ENCODE measurements around the gene COL5A1.

COL5A1 gene

GRCh38 chr9:134863306-134863902, 221.8 kb downstream of the COL5A1 start:
- Histone ChIP-seq H3K4me1 (ENCODE audit: control insufficient read depth, insufficient read depth, low read length, unreplicated experiment) (peaks cover 2% of the 10 kb centered on the region), H3K27me3 (ENCODE audit: insufficient read depth, low read length) (no peaks in the 10 kb centered on the region; the same call in 1 of the 2 replicates), H2AFZ (ENCODE audit: low read length, unreplicated experiment) (no peak overlapping the region), H3K27ac (ENCODE audit: low read depth, low read length) (no peak overlapping the region), H3K79me2 (ENCODE audit: control insufficient read depth, insufficient read depth, low read length, unreplicated experiment) (no peaks in the 10 kb centered on the region), H3K36me3 (ENCODE audit: insufficient read depth, low read length) (no peaks in the 10 kb centered on the region; the same call in 1 of the 2 replicates), H3K4me3 (ENCODE audit: low read depth, low read length) (no peak overlapping the region)

GRCh38 chr9:134863941-134864820, 222.6 kb downstream of the COL5A1 start:
- H3K36me3 ChIP-seq (ENCODE audit: insufficient read depth, low read length) = no peaks in the 10 kb centered on the region; the same call in 1 of the 2 replicates
- H3K4me1 ChIP-seq (ENCODE audit: control insufficient read depth, insufficient read depth, low read length, unreplicated experiment) = no peaks in the 10 kb centered on the region
- no peak overlapping the region for H3K4me3 ChIP-seq (ENCODE audit: low read depth, low read length)
- no peak overlapping the region for H3K27ac ChIP-seq (ENCODE audit: low read depth, low read length)
- H3K27me3 ChIP-seq (ENCODE audit: insufficient read depth, low read length) = no peaks in the 10 kb centered on the region; the same call in 1 of the 2 replicates
- H2AFZ ChIP-seq (ENCODE audit: low read length, unreplicated experiment) = no peak overlapping the region
- H3K79me2 ChIP-seq (ENCODE audit: control insufficient read depth, insufficient read depth, low read length, unreplicated experiment) = no peaks in the 10 kb centered on the region

GRCh38 chr9:134864821-134865190, 223.2 kb downstream of the COL5A1 start:
- H3K27me3 ChIP-seq (ENCODE audit: insufficient read depth, low read length) = peaks cover under 1% of the 10 kb centered on the region
- no peak overlapping the region for H2AFZ ChIP-seq (ENCODE audit: low read length, unreplicated experiment)
- no peaks in the 10 kb centered on the region for H3K79me2 ChIP-seq (ENCODE audit: control insufficient read depth, insufficient read depth, low read length, unreplicated experiment)
- no peaks in the 10 kb centered on the region; the same call in 1 of the 2 replicates for H3K36me3 ChIP-seq (ENCODE audit: insufficient read depth, low read length)
- H3K4me1 ChIP-seq (ENCODE audit: control insufficient read depth, insufficient read depth, low read length, unreplicated experiment) = no peaks in the 10 kb centered on the region
- H3K4me3 ChIP-seq (ENCODE audit: low read depth, low read length) = no peak overlapping the region
- H3K27ac ChIP-seq (ENCODE audit: low read depth, low read length) = no peak overlapping the region

GRCh38 chr9:134867917-134868750, 226.5 kb downstream of the COL5A1 start:
- H2AFZ ChIP-seq (ENCODE audit: low read length, unreplicated experiment) = no peak overlapping the region
- no peak overlapping the region for H3K4me3 ChIP-seq (ENCODE audit: low read depth, low read length)
- no peaks in the 10 kb centered on the region for H3K79me2 ChIP-seq (ENCODE audit: control insufficient read depth, insufficient read depth, low read length, unreplicated experiment)
- H3K4me1 ChIP-seq (ENCODE audit: control insufficient read depth, insufficient read depth, low read length, unreplicated experiment) = no peaks in the 10 kb centered on the region
- no peak overlapping the region for H3K27ac ChIP-seq (ENCODE audit: low read depth, low read length)
- no peaks in the 10 kb centered on the region for H3K36me3 ChIP-seq (ENCODE audit: insufficient read depth, low read length)
- peaks cover 31% of the 10 kb centered on the region for H3K27me3 ChIP-seq (ENCODE audit: insufficient read depth, low read length)

GRCh38 chr9:134868751-134869553, 227.3 kb downstream of the COL5A1 start:
- Histone ChIP-seq H3K36me3 (ENCODE audit: insufficient read depth, low read length) (no peaks in the 10 kb centered on the region), H3K4me3 (ENCODE audit: low read depth, low read length) (no peak overlapping the region), H2AFZ (ENCODE audit: low read length, unreplicated experiment) (no peak overlapping the region), H3K4me1 (ENCODE audit: control insufficient read depth, insufficient read depth, low read length, unreplicated experiment) (no peaks in the 10 kb centered on the region), H3K27ac (ENCODE audit: low read depth, low read length) (no peak overlapping the region), H3K79me2 (ENCODE audit: control insufficient read depth, insufficient read depth, low read length, unreplicated experiment) (no peaks in the 10 kb centered on the region), H3K27me3 (ENCODE audit: insufficient read depth, low read length) (peaks cover 39% of the 10 kb centered on the region)

GRCh38 chr9:134869554-134870300, 228.1 kb downstream of the COL5A1 start:
- no peaks in the 10 kb centered on the region for H3K4me1 ChIP-seq (ENCODE audit: control insufficient read depth, insufficient read depth, low read length, unreplicated experiment)
- H3K27ac ChIP-seq (ENCODE audit: low read depth, low read length) = no peak overlapping the region
- no peaks in the 10 kb centered on the region for H3K79me2 ChIP-seq (ENCODE audit: control insufficient read depth, insufficient read depth, low read length, unreplicated experiment)
- no peak overlapping the region for H2AFZ ChIP-seq (ENCODE audit: low read length, unreplicated experiment)
- H3K4me3 ChIP-seq (ENCODE audit: low read depth, low read length) = no peak overlapping the region
- H3K36me3 ChIP-seq (ENCODE audit: insufficient read depth, low read length) = no peaks in the 10 kb centered on the region
- H3K27me3 ChIP-seq (ENCODE audit: insufficient read depth, low read length) = peaks cover 47% of the 10 kb centered on the region

GRCh38 chr9:134870301-134870694, 228.7 kb downstream of the COL5A1 start:
- H3K79me2 ChIP-seq (ENCODE audit: control insufficient read depth, insufficient read depth, low read length, unreplicated experiment) = no peaks in the 10 kb centered on the region

GRCh38 chr9:134870746-134871662, 229.4 kb downstream of the COL5A1 start:
- no peak overlapping the region for H2AFZ ChIP-seq (ENCODE audit: low read length, unreplicated experiment)

More at GRCh38 chr9:134870301-134870694, 228.7 kb downstream of the COL5A1 start:
- Histone ChIP-seq H3K4me1 (ENCODE audit: control insufficient read depth, insufficient read depth, low read length, unreplicated experiment) (no peaks in the 10 kb centered on the region), H3K27ac (ENCODE audit: low read depth, low read length) (no peak overlapping the region), H2AFZ (ENCODE audit: low read length, unreplicated experiment) (no peak overlapping the region), H3K4me3 (ENCODE audit: low read depth, low read length) (no peak overlapping the region), H3K27me3 (ENCODE audit: insufficient read depth, low read length) (peaks cover 53% of the 10 kb centered on the region), H3K36me3 (ENCODE audit: insufficient read depth, low read length) (no peaks in the 10 kb centered on the region)

More at GRCh38 chr9:134870746-134871662, 229.4 kb downstream of the COL5A1 start:
- Histone ChIP-seq H3K4me1 (ENCODE audit: control insufficient read depth, insufficient read depth, low read length, unreplicated experiment) (no peaks in the 10 kb centered on the region), H3K79me2 (ENCODE audit: control insufficient read depth, insufficient read depth, low read length, unreplicated experiment) (no peaks in the 10 kb centered on the region), H3K27ac (ENCODE audit: low read depth, low read length) (no peak overlapping the region), H3K27me3 (ENCODE audit: insufficient read depth, low read length) (peaks cover 60% of the 10 kb centered on the region), H3K4me3 (ENCODE audit: low read depth, low read length) (no peak overlapping the region), H3K36me3 (ENCODE audit: insufficient read depth, low read length) (no peaks in the 10 kb centered on the region)

All from ACC112 (cell line).